Measurements from ENCODE around the gene OOSP3.

DNA sequence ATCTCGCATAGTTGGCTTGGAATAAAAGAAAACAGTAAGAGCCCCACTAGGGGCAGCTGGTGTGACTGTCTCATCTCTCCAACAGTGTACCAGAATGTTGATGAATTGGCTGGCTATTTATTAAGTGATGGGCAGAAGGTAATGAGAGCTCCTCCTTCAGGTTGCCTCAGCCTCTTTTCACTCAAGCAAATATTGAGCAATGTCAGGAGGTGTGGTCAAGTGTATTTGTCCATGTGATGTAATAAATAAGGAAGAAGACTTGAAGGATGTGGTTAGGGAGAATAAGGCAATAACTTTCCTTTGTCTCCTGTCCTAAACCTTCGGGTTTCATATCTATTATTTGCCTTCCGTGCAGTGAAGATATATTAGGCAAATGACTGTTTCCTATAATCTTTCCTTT is 12.2 kb upstream of the OOSP3 start, which contains the start of gene TCN1:
- TF ChIP-seq SIN3A (IDR thresholded peaks at IDR 0.05; ENCODE audit: borderline replicate concordance, insufficient read depth, low read length) (no peak), POLR2AphosphoS5 (IDR thresholded peaks at IDR 0.05; ENCODE audit: low read depth, low read length) (no peak), TAF1 (IDR thresholded peaks at IDR 0.05; ENCODE audit: borderline replicate concordance, insufficient read depth, low read length) (no peak), REST (IDR thresholded peaks at IDR 0.05; ENCODE audit: insufficient read depth in 1 of 2, low read depth in 2 of 2, low read length in 2 of 2) (no peak), FOXP2 (optimal IDR thresholded peaks at IDR 0.05; ENCODE audit: borderline replicate concordance, extremely low read depth, extremely low read length, insufficient read depth) (no peak)
